CD4-positive, alpha-beta T cell (primary cell): ENCODE measurements around the gene CFAP61. TPM values are rescaled to one million over a fixed set of nuclear protein-coding genes. Genes with fewer than 3 reads are reported as not detected.

ENCODE experiments used
- ATAC-seq: fragments of 200-7000 bp; cut with Tn5 transposase; one replicate; pipeline ENCODE4 v1.10.0; 2022; ENCODE audit warnings: mild to moderate bottlenecking; ENCODE audit not compliant: poor library complexity
- CTCF ChIA-PET: fragments of 350-600 bp; sonication (Branson Sonifier 250); formaldehyde crosslinking; loops from one replicate; lab custom pipeline; 2021; ENCODE audit warnings: antibody characterized with exemption, inconsistent platforms; lab: Charles Lee
- POLR2A ChIA-PET: fragments of 350-600 bp; sonication (Branson Sonifier 250); formaldehyde crosslinking; loops from one replicate; lab custom pipeline; 2021; ENCODE audit warnings: antibody characterized with exemption, inconsistent platforms; lab: Charles Lee
- DNase-seq, 14 experiments: peaks; one replicate each; pipeline ENCODE4 v3.0.0-alpha.2; 2013 to 2020; ENCODE audit warnings: mixed read lengths in 2 of 14
- H3K27ac ChIP-seq, 2 donors: one replicate each; pipeline versions ENCODE4 v1.5.1 to v1.7.0; 2013; ENCODE audit warnings: low read length in 2 of 2, low read depth in 1 of 2, mild to moderate bottlenecking in 1 of 2
- H3K27me3 ChIP-seq, 2 experiments: 1 replicate in 1 of 2; 2 replicates in 1 of 2; pipeline versions ENCODE4 v1.6.1 to v1.7.0; 2013; ENCODE audit warnings: low read length in 2 of 2, control low read depth in 1 of 2, mild to moderate bottlenecking in 1 of 2, moderate library complexity in 1 of 2; ENCODE audit not compliant: insufficient read depth in 2 of 2, control insufficient read depth in 1 of 2
- H3K36me3 ChIP-seq: one replicate; pipeline ENCODE4 v1.6.1; 2013; ENCODE audit warnings: low read length, control low read depth; ENCODE audit not compliant: insufficient read depth
- H3K4me1 ChIP-seq: one replicate; pipeline ENCODE4 v1.6.1; 2013; ENCODE audit warnings: low read length, control low read depth; ENCODE audit not compliant: insufficient read depth
- H3K4me3 ChIP-seq: one replicate; pipeline ENCODE4 v1.5.1; 2013; ENCODE audit warnings: mild to moderate bottlenecking, low read length, moderate library complexity
- H3K9me3 ChIP-seq, 2 experiments: 1 replicate in 1 of 2; 2 replicates in 1 of 2; pipeline versions ENCODE4 v1.6.1 to v1.7.0; 2013; ENCODE audit warnings: low read length in 2 of 2, mild to moderate bottlenecking in 2 of 2, control low read depth in 1 of 2, moderate library complexity in 1 of 2; ENCODE audit not compliant: control insufficient read depth in 1 of 2, insufficient read depth in 1 of 2
- H3K27ac Mint-ChIP-seq: one replicate; pipeline ENCODE4 v1.8.0; 2020; ENCODE audit warnings: mixed read lengths
- H3K27me3 Mint-ChIP-seq: one replicate; pipeline ENCODE4 v1.8.0; 2021; ENCODE audit warnings: mixed read lengths
- H3K36me3 Mint-ChIP-seq: one replicate; pipeline ENCODE4 v1.8.0; 2021; ENCODE audit warnings: low read depth, mixed read lengths
- H3K4me1 Mint-ChIP-seq: one replicate; pipeline ENCODE4 v1.8.0; 2021; ENCODE audit warnings: low read depth, mixed read lengths
- H3K4me3 Mint-ChIP-seq: one replicate; pipeline ENCODE4 v1.8.0; 2020; ENCODE audit warnings: mild to moderate bottlenecking, mixed read lengths
- H3K9me3 Mint-ChIP-seq: one replicate; pipeline ENCODE4 v1.8.0; 2020; ENCODE audit warnings: mixed read lengths
- CTCF ChIP-seq: fragments of 200-600 bp; IDR thresholded peaks from one replicate; pipeline ENCODE4 v1.8.0; 2022; ENCODE audit warnings: antibody characterized with exemption, mild to moderate bottlenecking
- intact Hi-C, 2 experiments: fragments of 100-400 bp; cut with DNase I in 1 of 2; cut with micrococcal nuclease in 1 of 2; formaldehyde crosslinking; loops; one replicate each; pipeline versions ENCODE4 v1.15.1 to v1.9.0; 2023 to 2025; cut with DNase I, micrococcal nuclease
- total RNA-seq, 174 experiments: library from RNA in 2 of 174; stranded (reverse) in 2 of 174; gene quantifications; one replicate each; pipeline ENCODE4 v1.2.3 and lab custom pipeline; 2021 to 2026

CFAP61 gene
- total RNA-seq, 2 experiments from 2014 or later: not detected

DNA sequence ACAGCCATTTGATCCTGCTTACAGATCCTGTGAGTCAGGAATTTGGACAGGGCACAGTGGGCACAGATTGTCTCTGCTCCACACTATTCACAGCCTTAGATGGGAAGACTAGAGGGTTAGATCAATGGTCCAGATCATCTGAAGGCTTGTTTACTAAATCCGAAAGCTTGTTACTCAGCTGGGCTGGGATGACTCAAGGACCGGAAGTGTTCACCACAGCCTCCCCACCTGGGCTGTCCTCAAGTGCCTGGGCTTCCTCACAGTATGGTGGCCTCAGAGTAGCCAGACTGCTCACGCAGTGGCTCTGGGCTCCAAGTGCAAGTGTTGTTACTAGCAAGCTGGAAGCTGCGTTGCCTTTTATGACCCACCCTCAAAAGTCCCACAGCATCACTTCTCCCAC lies 240.1 kb downstream of the CFAP61 start:
- no peak overlapping the region for H3K4me3 Mint-ChIP-seq

GRCh38 chr20:20293141-20293540 lies 240.8 kb downstream of the CFAP61 start:
- Mint-ChIP-seq H3K9me3 (no peaks in the 10 kb centered on the region), H3K36me3 (no peaks in the 10 kb centered on the region), H3K27ac (no peak overlapping the region), H3K4me3 (no peak overlapping the region), H3K27me3 (peaks cover 9% of the 10 kb centered on the region), H3K4me1 (no peaks in the 10 kb centered on the region)
- TF ChIP-seq CTCF: no peak
- CTCF ChIA-PET: no interaction called here
- Histone ChIP-seq H3K27me3 (no peaks in the 10 kb centered on the region), H3K4me1 (no peaks in the 10 kb centered on the region), H3K27ac (no peak overlapping the region), H3K4me3 (no peak overlapping the region), H3K9me3 (peaks cover 0 to 6% of the 10 kb centered on the region in 2 experiments), H3K36me3 (no peaks in the 10 kb centered on the region)
- ATAC-seq (no peak), DNase-seq (no peak)
- POLR2A ChIA-PET: no interaction called here
- intact Hi-C loops: no loop called here

More for the DNA sequence above, 240.1 kb downstream of the CFAP61 start:
- CTCF ChIA-PET: no interaction called here
- Histone ChIP-seq H3K4me3 (no peak overlapping the region), H3K27ac (no peak overlapping the region), H3K27me3 (no peaks in the 10 kb centered on the region), H3K4me1 (no peaks in the 10 kb centered on the region), H3K36me3 (no peaks in the 10 kb centered on the region), H3K9me3 (peaks cover 0 to 6% of the 10 kb centered on the region in 2 experiments)
- H3K9me3 Mint-ChIP-seq: no peaks in the 10 kb centered on the region
- no peaks in the 10 kb centered on the region for H3K36me3 Mint-ChIP-seq
- H3K27ac Mint-ChIP-seq: no peak overlapping the region
- intact Hi-C loops: no loop called here
- no peaks in the 10 kb centered on the region for H3K4me1 Mint-ChIP-seq
- peaks cover 6% of the 10 kb centered on the region for H3K27me3 Mint-ChIP-seq
- ATAC-seq (no peak), DNase-seq (no peak)
- no peak for TF ChIP-seq CTCF
- POLR2A ChIA-PET: no interaction called here

- H3K4me3 ChIP-seq: no peak overlapping the region
- Mint-ChIP-seq H3K36me3 (no peaks in the 10 kb centered on the region), H3K27ac (no peak overlapping the region), H3K9me3 (no peaks in the 10 kb centered on the region), H3K4me3 (no peak overlapping the region), H3K27me3 (peaks cover 9% of the 10 kb centered on the region), H3K4me1 (no peaks in the 10 kb centered on the region)
- peaks cover 0 to 9% of the 10 kb centered on the region in 2 experiments for H3K9me3 ChIP-seq
- ChIA-PET CTCF (no interaction called here), POLR2A (no interaction called here)
- H3K36me3 ChIP-seq: no peaks in the 10 kb centered on the region
- H3K4me1 ChIP-seq: no peaks in the 10 kb centered on the region
- ATAC-seq: no peak
- H3K27me3 ChIP-seq: no peaks in the 10 kb centered on the region
- intact Hi-C loops: no loop called here
- TF ChIP-seq CTCF: no peak
- no peak for DNase-seq
- no peak overlapping the region for H3K27ac ChIP-seq
Observed at GRCh38 chr20:20293691-20294385, 241.5 kb downstream of the CFAP61 start.
